8988T (cell line): ENCODE data around the gene PLEKHA8.

ENCODE experiments used
- DNase-seq: peaks from one replicate; pipeline ENCODE4 v3.0.0; 2011

Gene PLEKHA8

GRCh38 chr7:30114536-30115238 is 86.5 kb downstream of the PLEKHA8 start:
- DNase-seq: no peak

GRCh38 chr7:30115709-30116297 is 87.6 kb downstream of the PLEKHA8 start:
- DNase-seq: no peak

DNA sequence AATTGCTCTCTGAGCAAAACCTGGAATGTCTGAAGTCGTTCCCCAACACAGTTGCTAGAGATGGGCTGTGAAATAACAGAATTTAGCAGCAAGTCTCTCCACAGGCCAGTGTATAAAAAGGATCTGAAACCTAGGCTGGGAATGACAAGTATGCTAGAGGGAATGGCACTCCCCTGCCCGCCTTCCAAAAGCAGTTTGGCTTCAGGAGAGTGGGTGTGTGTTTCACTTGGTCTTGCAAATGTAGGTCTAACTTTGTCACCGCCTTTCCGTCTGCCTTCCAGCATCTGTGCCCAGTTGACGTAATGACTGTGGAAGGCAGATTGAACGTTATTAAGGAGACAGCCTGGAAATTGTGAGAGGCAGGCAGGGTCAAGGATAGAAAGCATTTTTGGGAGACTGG is 88.6 kb downstream of the PLEKHA8 start:
- no peak for DNase-seq

DNA sequence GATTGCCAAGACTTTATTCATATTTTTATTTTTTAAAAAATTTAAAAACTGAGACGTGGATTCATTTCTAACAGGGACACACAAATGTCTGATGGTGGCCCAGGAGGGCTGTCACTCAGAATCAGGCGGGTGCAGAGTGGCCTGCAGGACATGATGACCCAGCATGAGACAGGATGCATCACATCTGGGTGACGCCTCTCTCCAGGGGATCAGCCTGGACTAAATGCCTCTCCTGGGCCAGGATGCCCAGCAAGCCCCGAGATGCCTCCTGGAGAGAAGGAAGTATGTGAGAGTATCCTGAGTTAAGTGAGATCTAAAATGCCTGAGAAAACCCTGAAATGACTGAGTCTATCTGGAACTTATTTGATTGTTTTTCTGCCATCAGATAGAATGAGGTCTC is 89.7 kb downstream of the PLEKHA8 start:
- no peak for DNase-seq

GRCh38 chr7:30119890-30120577 is 91.8 kb downstream of the PLEKHA8 start:
- no peak for DNase-seq

GRCh38 chr7:30133736-30134610 is 105.8 kb downstream of the PLEKHA8 start:
- no peak for DNase-seq

DNA sequence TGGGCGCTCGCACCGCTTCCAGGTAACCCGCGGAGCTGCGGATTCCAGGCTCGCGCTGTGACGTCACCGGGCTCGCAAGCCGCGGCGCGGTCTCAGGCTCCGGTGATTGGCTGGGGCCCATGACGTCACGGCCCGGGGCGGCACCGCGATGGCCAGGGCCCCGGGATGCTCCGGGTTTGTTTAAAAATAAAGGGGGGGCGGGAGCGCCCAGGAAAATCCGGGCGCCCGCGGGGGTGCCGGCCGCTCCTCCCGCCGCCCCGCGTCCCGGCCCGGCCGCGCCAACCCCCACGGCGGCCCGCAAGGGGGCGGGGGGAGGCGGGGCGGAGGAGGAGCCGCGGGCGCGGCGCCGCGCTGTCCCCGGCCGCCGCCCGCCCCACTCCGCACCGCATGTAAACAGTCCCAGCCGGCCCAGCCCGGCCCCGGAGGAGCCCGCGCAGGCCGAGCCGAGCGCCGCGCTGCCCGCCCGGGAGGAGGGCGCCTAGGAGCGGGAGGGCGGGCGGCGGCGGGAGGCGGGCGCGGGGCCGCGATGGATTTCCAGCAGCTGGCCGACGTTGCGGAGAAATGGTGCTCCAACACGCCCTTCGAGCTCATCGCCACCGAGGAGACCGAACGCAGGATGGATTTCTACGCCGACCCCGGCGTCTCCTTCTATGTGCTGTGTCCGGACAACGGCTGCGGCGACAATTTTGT is 106.5 kb downstream of the PLEKHA8 start, which contains the start of gene MTURN:
TSS of gene MTURN (plus strand) at position 376 of the 690 bp plus-strand sequence. CDS start at position 527, 151 bp downstream.
- DNase-seq: peak; percentile 95

DNA sequence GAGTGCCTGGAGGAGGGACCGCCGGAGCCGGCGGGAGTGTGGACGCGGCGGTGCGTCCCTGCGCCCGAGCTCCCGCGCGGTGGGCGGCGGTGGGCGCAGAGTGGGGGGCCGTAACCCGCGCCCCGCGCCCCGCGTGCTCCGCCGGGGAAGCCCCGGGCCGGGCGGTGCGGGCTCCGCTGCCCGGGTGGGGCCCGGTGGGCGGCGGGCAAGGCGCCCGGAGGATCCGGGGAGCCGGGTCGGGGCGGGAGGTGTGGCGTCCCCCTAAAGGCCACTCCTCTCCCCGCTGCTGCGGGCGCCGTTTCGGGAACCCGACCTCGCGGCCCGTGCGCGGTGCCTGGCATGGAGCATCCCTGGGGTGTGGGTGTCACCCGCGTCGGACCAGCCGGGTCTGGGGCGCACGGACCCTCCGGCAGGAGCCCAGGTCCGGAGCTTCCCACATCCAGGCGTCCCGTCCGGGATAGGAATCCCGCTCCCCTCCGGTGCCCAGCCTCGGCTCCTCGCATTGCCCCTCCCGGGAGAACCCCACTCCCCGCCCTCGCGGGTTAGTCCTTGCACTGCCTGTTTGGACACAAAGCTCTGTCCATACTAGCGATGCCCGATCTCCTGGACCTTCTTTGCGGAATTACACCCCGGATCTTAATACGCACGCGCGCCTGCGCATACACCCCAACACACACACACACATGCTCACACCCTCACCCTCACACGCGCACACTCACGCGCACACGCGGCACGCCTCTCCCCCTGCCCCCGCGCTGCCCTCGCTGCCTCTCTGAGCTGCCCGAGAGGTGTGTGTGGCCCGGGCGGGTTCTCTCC is 107.3 kb downstream of the PLEKHA8 start:
- peak; percentile 51 for DNase-seq

DNA sequence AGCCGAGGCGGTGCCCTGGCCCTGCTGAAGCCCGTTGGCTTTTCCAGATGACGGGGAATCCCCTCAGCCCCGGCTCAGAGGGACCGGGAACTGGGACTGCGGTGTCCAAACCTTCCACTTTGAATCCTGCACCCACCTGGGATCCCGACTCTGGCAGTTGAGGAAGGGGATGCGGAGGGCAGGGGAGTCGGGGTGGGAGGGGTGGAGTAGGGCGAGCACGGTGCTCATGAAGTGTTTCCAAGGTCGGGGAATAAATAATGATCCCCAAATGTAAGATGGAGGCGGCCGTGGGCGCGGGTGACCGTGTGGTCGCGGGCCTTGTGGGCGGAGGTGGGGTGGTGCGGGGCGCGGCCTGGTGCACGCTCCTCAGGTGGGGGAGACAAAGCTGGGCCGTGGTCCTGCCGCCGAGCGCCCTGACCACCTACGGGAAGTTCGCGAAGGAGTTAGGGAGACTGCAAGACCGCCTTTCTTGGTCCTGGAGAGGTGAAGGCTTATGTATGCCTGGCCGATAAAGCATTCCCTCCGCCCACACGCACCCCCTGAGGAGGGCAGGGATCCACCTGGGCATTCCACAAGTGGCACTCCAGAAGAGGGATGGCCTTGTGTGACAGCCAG is 108.0 kb downstream of the PLEKHA8 start:
- DNase-seq: peak; percentile 52

DNA sequence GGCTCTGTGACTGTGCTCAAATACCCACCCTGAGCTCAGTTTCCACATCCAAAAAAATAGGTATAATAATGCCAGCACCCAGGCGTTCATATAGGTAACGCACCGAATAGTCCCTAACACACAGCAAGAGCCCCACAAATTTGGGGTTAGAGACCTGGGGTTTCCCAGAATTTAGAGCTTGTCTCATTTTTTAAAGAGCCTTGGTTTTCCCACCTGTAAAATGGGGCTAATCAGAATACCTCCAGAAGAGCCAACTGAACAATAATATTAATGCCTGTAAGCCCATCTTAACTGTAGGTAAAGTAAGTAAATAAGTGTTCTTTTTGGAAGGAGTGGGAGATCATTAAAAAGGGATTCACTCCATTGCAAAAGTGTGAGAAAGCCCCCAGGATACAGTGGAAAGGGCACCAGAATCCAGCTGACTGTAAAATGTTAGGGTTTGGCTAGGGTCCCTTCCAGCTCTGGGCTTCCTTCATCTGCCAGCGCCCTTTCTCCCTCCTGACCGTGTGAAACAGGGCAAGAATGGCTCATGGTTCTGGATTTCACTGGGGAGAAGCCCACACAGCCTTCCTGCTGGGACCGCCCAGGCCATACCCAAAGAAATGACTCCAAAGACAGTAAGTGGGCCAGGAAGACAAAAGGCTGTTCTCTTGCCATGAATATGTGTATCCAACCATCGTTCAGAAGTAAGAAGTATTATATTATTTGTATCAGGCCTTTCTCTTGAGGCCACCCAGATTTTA is 108.7 kb downstream of the PLEKHA8 start:
- DNase-seq: no peak

DNA sequence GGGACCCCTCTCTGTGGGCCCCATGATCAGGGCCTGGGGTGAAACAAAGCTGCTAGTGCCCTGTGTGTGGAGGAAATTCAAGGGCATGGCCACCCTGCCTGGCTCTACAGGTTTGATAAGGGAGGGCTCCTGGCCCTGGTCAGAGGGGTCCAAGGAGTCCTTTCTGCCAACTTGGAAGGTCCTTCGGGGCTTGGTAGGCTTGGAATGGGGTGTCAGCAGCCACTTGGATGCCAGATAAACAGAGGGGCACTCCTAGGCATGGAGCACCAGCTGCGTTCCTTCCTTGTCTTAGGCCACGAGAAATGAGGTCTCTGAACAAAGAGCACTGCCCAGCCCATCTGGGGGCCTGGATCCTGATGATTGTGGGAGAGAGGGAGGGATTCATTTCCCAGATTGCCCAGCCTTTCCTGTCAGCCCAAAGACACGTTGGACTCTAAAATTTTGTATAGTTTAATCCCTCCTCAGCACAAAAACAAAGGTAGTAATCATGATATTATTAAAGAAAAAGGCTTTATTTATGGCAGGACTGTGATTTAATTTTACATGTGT is 111.7 kb downstream of the PLEKHA8 start:
- DNase-seq: no peak

DNA sequence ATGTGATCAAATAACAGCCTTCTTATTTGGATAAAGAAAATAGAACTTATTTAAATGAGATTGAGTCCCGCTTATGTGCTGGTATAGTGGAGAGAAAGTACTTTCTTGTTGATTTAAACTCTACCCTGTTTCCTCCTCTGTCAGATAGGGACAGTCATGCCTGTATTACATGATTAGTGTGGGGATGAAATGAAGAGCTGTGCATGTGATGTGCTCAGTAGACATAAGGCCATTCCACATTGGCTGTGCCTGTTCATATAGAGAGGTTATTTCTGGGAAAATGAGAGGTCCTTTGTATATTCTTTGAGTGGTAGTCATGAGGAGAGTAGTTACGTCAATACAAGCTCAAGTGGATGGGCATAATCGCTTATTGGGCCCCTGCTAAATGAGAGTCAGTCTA is 112.2 kb downstream of the PLEKHA8 start:
- DNase-seq: no peak

- DNase-seq: peak; percentile 28
Observed at GRCh38 chr7:30142710-30143109, 114.5 kb downstream of the PLEKHA8 start.

- DNase-seq: no peak
Observed at GRCh38 chr7:30143748-30144251, 115.6 kb downstream of the PLEKHA8 start.

GRCh38 chr7:30144657-30145306 is 116.6 kb downstream of the PLEKHA8 start:
- no peak for DNase-seq

- DNase-seq: no peak
Observed at GRCh38 chr7:30145426-30145970, 117.3 kb downstream of the PLEKHA8 start.

DNA sequence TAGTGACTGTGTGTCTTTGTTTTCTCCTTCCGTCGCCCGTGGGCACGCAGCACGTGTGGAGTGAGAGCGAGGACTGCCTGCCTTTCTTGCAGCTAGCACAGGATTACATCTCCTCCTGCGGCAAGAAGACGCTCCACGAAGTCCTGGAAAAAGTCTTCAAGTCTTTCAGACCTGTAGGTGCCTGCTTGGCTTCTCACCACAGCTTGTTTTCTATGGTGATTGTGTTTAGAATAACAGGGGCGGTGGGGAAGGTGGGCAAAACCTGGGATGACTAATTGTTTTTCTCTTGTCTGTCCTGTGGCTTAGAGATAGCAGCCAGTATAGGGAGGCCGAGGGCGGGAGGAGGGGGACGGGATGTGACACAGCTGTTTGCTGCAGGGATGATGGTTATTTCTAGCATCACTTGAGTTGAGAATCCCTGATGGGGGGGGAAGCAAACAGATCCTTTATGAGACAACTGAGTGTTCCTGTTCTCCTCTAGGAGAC is 118.0 kb downstream of the PLEKHA8 start:
- no peak for DNase-seq

GRCh38 chr7:30147223-30147622 is 119.0 kb downstream of the PLEKHA8 start:
- no peak for DNase-seq

DNA sequence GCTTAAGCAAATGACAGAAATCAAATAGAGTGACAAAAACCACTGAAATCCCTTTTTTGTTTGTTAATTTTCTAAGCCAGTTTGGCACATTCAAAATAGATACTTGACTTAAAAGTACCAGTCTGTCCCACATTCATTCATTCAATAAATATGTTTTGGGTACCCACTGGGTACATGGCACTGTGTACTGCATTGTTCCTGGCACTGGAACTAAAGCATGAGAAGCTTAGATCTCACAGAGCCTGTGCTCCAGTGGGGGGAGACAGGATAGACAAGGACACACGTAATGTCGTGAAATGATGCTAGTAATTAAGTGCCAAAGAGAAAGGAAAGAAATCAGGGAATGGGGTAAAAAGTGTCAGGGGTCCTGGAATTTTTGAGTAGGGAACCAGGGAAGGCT is 119.6 kb downstream of the PLEKHA8 start:
- DNase-seq: no peak
